Loucy (cell line): Measurements from ENCODE around the gene ADM2.

Experiments used
- CTCF ChIP-seq: fragments of 200-600 bp; sonication (generic); conservative IDR thresholded peaks from 2 replicates; pipeline ENCODE4 v1.5.1; 2014; ENCODE audit warnings: mild to moderate bottlenecking, antibody characterized with exemption, low read length
- EZH2phosphoT487 ChIP-seq: fragments of 200-600 bp; IDR thresholded peaks from 2 replicates; pipeline ENCODE4 v1.6.1; 2018; ENCODE audit warnings: antibody characterized with exemption, mild to moderate bottlenecking, moderate library complexity, borderline replicate concordance

DNA sequence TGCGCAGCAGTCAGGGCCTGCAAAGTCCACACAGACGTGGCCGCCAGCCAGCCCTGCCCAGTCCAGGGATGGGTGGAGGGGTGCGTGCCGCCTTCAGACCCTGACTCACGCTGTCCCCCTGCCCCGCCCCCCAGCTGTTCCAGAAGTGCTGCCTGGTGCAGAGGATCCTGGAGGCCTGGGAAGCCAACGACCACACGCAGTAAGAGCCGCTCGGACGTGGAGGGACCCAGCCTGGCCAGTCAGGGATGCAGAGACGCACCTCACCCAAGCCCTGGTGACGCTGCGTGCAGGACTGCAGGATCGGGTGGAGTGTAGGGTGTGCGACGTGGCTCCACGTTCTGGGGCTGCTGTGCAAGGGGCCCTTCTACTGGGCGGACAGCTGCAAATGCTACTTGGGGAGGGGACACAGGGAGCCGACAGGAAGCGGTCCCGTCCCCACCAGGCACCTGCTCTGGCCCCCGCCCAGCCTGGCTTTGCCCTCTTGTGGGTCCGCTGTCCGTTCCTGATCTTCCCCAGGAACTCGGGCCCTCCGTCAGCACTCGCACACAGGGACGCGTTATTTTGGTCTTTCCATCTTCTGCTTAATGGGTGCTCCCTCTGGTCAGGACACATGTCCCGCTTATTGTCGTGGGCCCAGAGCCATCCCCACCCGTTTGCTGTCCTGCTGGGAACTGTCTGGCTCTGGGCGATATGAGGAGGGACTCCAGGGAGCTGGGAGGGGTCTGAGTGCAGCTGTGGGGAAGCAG is 49.0 kb upstream of the ADM2 start:
- TF ChIP-seq CTCF = no peak
- TF ChIP-seq EZH2phosphoT487 = no peak
